ENCODE results near the gene PRSS12. TPM values are rescaled to one million over a fixed set of nuclear protein-coding genes. Genes with fewer than 3 reads are reported as not detected.

PRSS12 gene
- total and polyA plus RNA-seq, 2 donors from 2014 or later, result 0.54 to 1.1 TPM

DNA sequence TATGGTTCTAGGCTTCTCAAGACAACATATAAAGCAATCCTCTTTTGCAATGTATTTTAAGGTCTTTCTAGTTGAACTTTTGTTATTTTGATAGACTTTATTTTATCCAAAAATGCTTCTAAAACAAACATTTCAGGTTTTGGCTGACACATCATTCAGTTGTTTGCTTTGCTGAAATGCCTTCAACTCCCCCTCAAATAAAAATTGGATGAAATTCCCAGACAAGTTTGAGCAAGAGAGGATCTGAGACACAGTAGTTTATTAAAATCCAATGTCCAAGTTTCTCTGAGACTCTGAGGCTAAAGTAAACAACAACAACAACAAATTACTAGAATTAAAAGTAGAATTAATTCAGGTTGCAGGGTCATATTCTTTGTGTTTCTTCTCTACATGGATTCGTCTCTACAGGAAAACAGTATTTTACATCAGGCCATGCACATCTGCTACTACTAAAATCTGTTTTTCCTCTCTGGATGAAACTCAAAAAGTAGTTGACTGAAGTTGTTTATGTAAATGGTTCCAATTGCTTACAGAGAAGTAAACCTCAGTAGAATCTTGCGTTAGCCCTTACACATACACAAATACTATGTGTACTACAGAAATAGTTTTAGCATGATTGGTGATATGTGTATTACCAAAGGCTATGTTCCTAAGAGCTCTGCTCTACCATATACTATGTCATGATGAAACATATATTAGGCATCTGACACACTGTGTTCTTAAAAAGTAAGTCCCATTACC lies 64.9 kb downstream of the PRSS12 start:
- DNase-seq (no peak), FAIRE-seq (no peak)
- no peaks in the 10 kb centered on the region for H3K9me3 ChIP-seq (ENCODE audit: control insufficient read depth in 2 of 3, insufficient read depth in 1 of 3, low read length in 3 of 3)
- H3K27me3 ChIP-seq (ENCODE audit: control insufficient read depth, insufficient read depth, low read length), result no peaks in the 10 kb centered on the region
- no peaks in the 10 kb centered on the region for H3K4me1 ChIP-seq (ENCODE audit: control insufficient read depth in 2 of 3, insufficient read depth in 2 of 3, low read depth in 1 of 3, low read length in 3 of 3)
- H3K9ac ChIP-seq (ENCODE audit: low read length in 3 of 3), result no peak overlapping the region
- no peak overlapping the region for H3K27ac ChIP-seq (ENCODE audit: low read depth in 2 of 2, low read length in 2 of 2)
- TF ChIP-seq, protein P1, sequence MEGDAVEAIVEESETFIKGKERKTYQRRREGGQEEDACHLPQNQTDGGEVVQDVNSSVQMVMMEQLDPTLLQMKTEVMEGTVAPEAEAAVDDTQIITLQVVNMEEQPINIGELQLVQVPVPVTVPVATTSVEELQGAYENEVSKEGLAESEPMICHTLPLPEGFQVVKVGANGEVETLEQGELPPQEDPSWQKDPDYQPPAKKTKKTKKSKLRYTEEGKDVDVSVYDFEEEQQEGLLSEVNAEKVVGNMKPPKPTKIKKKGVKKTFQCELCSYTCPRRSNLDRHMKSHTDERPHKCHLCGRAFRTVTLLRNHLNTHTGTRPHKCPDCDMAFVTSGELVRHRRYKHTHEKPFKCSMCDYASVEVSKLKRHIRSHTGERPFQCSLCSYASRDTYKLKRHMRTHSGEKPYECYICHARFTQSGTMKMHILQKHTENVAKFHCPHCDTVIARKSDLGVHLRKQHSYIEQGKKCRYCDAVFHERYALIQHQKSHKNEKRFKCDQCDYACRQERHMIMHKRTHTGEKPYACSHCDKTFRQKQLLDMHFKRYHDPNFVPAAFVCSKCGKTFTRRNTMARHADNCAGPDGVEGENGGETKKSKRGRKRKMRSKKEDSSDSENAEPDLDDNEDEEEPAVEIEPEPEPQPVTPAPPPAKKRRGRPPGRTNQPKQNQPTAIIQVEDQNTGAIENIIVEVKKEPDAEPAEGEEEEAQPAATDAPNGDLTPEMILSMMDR (IDR thresholded peaks at IDR 0.05; ENCODE audit: borderline replicate concordance, extremely low read depth, insufficient read depth), result no peak
- no peaks in the 10 kb centered on the region for H3K36me3 ChIP-seq (ENCODE audit: control insufficient read depth in 2 of 3, insufficient read depth in 3 of 3, low read length in 3 of 3)
- H3K4me3 ChIP-seq (ENCODE audit: low read length in 3 of 3), result no peak overlapping the region
- intact Hi-C loops (cut with DNase I), result no loop called here

DNA sequence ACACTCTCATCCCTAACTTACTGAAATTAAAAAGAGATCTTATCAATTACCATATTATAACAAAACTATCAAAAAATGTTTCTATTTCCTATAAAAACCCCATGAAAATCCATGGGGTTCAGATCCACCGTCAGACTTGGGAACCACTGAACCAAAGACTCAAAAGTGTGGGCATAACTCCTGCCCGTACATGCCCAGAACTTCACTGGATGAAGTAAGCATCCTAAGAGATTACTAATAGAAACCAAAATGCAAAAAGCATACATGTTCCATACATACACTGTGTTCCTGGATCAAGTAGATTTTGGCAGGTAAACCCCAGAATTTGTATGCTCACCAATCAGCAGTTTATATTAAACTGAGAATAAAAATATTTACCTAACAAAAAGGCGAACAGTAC lies 66.1 kb downstream of the PRSS12 start:
- TF ChIP-seq, protein P1 (IDR thresholded peaks at IDR 0.05; ENCODE audit: borderline replicate concordance, extremely low read depth, insufficient read depth), result no peak
- intact Hi-C loops (cut with DNase I), result no loop called here
- H3K4me1 ChIP-seq (ENCODE audit: control insufficient read depth in 2 of 3, insufficient read depth in 2 of 3, low read depth in 1 of 3, low read length in 3 of 3), result peaks cover 0 to 11% (median 3%) of the 10 kb centered on the region in 3 donors
- no peak overlapping the region for H3K27ac ChIP-seq (ENCODE audit: low read depth in 2 of 2, low read length in 2 of 2)
- FAIRE-seq (no peak), DNase-seq (no peak)
- peaks cover 0 to 2% (median 0%) of the 10 kb centered on the region in 3 donors for H3K36me3 ChIP-seq (ENCODE audit: control insufficient read depth in 2 of 3, insufficient read depth in 3 of 3, low read length in 3 of 3)
- no peak overlapping the region for H3K4me3 ChIP-seq (ENCODE audit: low read length in 3 of 3)
- no peaks in the 10 kb centered on the region for H3K27me3 ChIP-seq (ENCODE audit: control insufficient read depth, insufficient read depth, low read length)
- H3K9ac ChIP-seq (ENCODE audit: low read length in 3 of 3), result no peak overlapping the region
- H3K9me3 ChIP-seq (ENCODE audit: control insufficient read depth in 2 of 3, insufficient read depth in 1 of 3, low read length in 3 of 3), result no peaks in the 10 kb centered on the region

DNA sequence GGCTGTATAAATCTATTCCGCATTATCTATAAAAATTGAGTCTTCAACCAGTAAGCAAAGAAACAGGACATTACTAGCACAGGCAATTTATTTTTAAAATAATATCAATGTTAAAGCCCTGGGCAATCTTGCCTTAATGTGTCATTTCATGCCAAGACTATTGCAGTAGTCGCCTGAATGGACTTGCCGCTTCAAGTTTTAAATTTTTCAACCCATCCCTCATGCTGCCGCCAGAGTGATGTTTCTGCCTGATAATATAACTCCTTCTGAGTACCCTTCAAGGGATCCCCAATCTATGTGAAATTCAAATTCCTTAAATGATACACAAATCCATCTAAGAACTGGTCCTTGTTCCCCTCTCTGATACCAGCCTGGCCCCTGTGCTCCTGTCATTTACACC lies 66.9 kb downstream of the PRSS12 start:
- peaks cover 3 to 18% (median 4%) of the 10 kb centered on the region in 3 donors for H3K4me1 ChIP-seq (ENCODE audit: control insufficient read depth in 2 of 3, insufficient read depth in 2 of 3, low read depth in 1 of 3, low read length in 3 of 3)
- H3K36me3 ChIP-seq (ENCODE audit: control insufficient read depth in 2 of 3, insufficient read depth in 3 of 3, low read length in 3 of 3), result peaks cover 0 to 2% (median 0%) of the 10 kb centered on the region in 3 donors
- no peak overlapping the region for H3K9ac ChIP-seq (ENCODE audit: low read length in 3 of 3)
- intact Hi-C loops (cut with DNase I), result no loop called here
- FAIRE-seq, result no peak
- no peaks in the 10 kb centered on the region for H3K9me3 ChIP-seq (ENCODE audit: control insufficient read depth in 2 of 3, insufficient read depth in 1 of 3, low read length in 3 of 3)
- TF ChIP-seq, protein P1 (IDR thresholded peaks at IDR 0.05; ENCODE audit: borderline replicate concordance, extremely low read depth, insufficient read depth), result no peak
- no peak for DNase-seq
- H3K4me3 ChIP-seq (ENCODE audit: low read length in 3 of 3), result no peak overlapping the region
- H3K27me3 ChIP-seq (ENCODE audit: control insufficient read depth, insufficient read depth, low read length), result no peaks in the 10 kb centered on the region
- H3K27ac ChIP-seq (ENCODE audit: low read depth in 2 of 2, low read length in 2 of 2), result no peak overlapping the region

Data from kidney (tissue), 14 donors.